ENCODE results near the gene IL18. TPM values are rescaled to one million over a fixed set of nuclear protein-coding genes. Genes with fewer than 3 reads are reported as not detected.

IL18 gene
- total RNA-seq, 1 experiment from 2014 or later, result 61.6 TPM

DNA sequence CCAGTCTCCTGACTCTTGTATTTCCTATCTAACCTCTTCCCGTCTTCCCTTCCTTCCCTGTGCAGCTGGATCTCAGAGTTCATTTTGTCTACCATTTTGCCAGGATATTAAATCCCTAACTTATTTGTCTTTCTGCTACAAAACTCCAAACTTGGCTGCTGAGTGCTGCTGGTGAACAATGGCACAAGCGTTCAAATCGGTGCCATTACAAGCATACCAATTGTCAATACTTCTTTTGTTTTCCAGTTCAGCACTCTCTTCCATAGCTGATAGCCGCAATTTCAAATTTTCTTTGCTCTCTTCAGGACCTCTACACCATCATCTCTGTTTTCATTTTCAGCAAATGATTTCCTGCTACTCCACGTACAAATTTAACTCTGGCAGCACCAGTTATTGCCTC is 13.4 kb downstream of the IL18 start:
- Histone ChIP-seq H3F3A (ENCODE audit: low read length, unreplicated experiment) (no peaks in the 10 kb centered on the region), H3K36me3 (ENCODE audit: low read depth, low read length) (peaks cover 44% of the 10 kb centered on the region), H3K27me3 (ENCODE audit: low read length) (no peaks in the 10 kb centered on the region), H3K4me2 (ENCODE audit: low read length) (no peak overlapping the region), H3K9me2 (replicated peaks; ENCODE audit: low read length) (no peaks in the 10 kb centered on the region), H3K79me2 (ENCODE audit: low read length) (peaks cover 12% of the 10 kb centered on the region), H2AFZ (ENCODE audit: low read length) (no peak overlapping the region), H3K4me3 (ENCODE audit: low read length) (no peak overlapping the region), H4K20me1 (ENCODE audit: low read length) (no peaks in the 10 kb centered on the region), H3K4me1 (ENCODE audit: insufficient read depth, low read length) (peaks cover 2% of the 10 kb centered on the region), H3K27ac (ENCODE audit: low read length) (no peak overlapping the region), H3K9me3 (ENCODE audit: low read length) (no peaks in the 10 kb centered on the region), H3K9ac (ENCODE audit: low read length) (no peak overlapping the region)
- ChIA-PET POLR2A (ENCODE audit: unreplicated experiment) (no interaction called here), CTCF (no interaction called here)
- BruUV-seq (replicated peaks), result no TSS peak
- no peak for DNase-seq
- no peak for ATAC-seq
- TF ChIP-seq, protein P1, sequence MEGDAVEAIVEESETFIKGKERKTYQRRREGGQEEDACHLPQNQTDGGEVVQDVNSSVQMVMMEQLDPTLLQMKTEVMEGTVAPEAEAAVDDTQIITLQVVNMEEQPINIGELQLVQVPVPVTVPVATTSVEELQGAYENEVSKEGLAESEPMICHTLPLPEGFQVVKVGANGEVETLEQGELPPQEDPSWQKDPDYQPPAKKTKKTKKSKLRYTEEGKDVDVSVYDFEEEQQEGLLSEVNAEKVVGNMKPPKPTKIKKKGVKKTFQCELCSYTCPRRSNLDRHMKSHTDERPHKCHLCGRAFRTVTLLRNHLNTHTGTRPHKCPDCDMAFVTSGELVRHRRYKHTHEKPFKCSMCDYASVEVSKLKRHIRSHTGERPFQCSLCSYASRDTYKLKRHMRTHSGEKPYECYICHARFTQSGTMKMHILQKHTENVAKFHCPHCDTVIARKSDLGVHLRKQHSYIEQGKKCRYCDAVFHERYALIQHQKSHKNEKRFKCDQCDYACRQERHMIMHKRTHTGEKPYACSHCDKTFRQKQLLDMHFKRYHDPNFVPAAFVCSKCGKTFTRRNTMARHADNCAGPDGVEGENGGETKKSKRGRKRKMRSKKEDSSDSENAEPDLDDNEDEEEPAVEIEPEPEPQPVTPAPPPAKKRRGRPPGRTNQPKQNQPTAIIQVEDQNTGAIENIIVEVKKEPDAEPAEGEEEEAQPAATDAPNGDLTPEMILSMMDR (conservative IDR thresholded peaks at IDR 0.05; ENCODE audit: low read depth, low read length), result no peak
- TF ChIP-seq EZH2phosphoT487 (IDR thresholded peaks at IDR 0.05; ENCODE audit: borderline replicate concordance, low read length), result no peak
- no peak for TF ChIP-seq EZH2 (IDR thresholded peaks at IDR 0.05; ENCODE audit: low read length, unreplicated experiment)
- intact Hi-C loops (cut with micrococcal nuclease), result no loop called here

DNA sequence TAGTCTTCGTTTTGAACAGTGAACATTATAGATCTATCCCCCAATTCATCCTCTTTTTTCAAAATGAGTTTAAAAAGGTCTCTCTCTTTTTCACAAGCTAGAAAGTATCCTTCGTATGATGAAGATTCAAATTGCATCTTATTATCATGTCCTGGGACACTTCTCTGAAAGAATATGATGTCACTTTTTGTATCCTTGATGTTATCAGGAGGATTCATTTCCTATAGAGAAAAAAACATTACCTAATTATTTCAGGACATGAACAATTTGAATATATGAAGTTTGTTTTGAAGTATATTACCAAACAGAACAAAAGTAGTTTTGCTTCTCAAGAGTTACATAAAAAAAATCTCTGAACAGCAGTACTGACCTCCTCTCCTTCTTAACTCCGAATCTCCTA is 20.3 kb downstream of the IL18 start:
- H3K36me3 ChIP-seq (ENCODE audit: low read depth, low read length), result peaks cover 34% of the 10 kb centered on the region
- ChIA-PET POLR2A (ENCODE audit: unreplicated experiment) (no interaction called here), CTCF (no interaction called here)
- TF ChIP-seq, protein P1 (conservative IDR thresholded peaks at IDR 0.05; ENCODE audit: low read depth, low read length), result no peak
- TF ChIP-seq EZH2 (IDR thresholded peaks at IDR 0.05; ENCODE audit: low read length, unreplicated experiment) (no peak), EZH2phosphoT487 (IDR thresholded peaks at IDR 0.05; ENCODE audit: borderline replicate concordance, low read length) (no peak)
- no peak overlapping the region for H3K27ac ChIP-seq (ENCODE audit: low read length)
- no peak overlapping the region for H3K4me3 ChIP-seq (ENCODE audit: low read length)
- H3F3A ChIP-seq (ENCODE audit: low read length, unreplicated experiment), result no peaks in the 10 kb centered on the region
- no peak overlapping the region for H3K9ac ChIP-seq (ENCODE audit: low read length)
- intact Hi-C loops (cut with micrococcal nuclease), result no loop called here
- H3K4me1 ChIP-seq (ENCODE audit: insufficient read depth, low read length), result no peaks in the 10 kb centered on the region
- no peaks in the 10 kb centered on the region for H3K27me3 ChIP-seq (ENCODE audit: low read length)
- no peaks in the 10 kb centered on the region for H3K79me2 ChIP-seq (ENCODE audit: low read length)
- H3K9me2 ChIP-seq (replicated peaks; ENCODE audit: low read length), result no peaks in the 10 kb centered on the region
- H3K9me3 ChIP-seq (ENCODE audit: low read length), result no peaks in the 10 kb centered on the region
- H3K4me2 ChIP-seq (ENCODE audit: low read length), result no peak overlapping the region
- no TSS peak for BruUV-seq (replicated peaks)
- H4K20me1 ChIP-seq (ENCODE audit: low read length), result no peaks in the 10 kb centered on the region
- ATAC-seq (no peak), DNase-seq (no peak)
- no peak overlapping the region for H2AFZ ChIP-seq (ENCODE audit: low read length)

DNA sequence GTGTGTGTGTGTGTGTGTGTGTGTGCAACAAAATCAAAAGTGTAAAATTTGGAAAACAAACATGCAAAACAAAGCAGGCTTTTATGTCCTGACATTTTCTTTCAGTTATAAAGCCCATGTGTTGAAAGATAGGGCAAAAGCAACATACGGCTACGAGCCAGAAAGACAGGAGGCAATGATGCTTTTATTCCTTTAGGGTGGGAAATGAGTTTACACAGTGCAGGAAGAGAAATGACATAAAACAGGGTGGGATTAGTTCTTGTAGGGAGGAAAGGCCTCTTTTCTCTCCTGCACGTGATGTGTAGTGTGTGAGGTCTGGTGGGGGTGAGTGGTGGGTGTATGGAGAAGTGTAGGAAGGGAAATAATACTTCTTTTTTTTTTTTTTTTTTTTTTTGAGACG is 29.4 kb downstream of the IL18 start:
- DNase-seq, result no peak
- Histone ChIP-seq H3K4me2 (ENCODE audit: low read length) (no peak overlapping the region), H3K4me1 (ENCODE audit: insufficient read depth, low read length) (0 out of 2 replicates have a peak, but pooled peaks cover 5% of the 10 kb centered on the region), H2AFZ (ENCODE audit: low read length) (no peak overlapping the region), H3K4me3 (ENCODE audit: low read length) (no peak overlapping the region), H3K36me3 (ENCODE audit: low read depth, low read length) (no peaks in the 10 kb centered on the region), H3K27me3 (ENCODE audit: low read length) (no peaks in the 10 kb centered on the region), H4K20me1 (ENCODE audit: low read length) (no peaks in the 10 kb centered on the region), H3K9ac (ENCODE audit: low read length) (no peak overlapping the region), H3K9me2 (replicated peaks; ENCODE audit: low read length) (no peaks in the 10 kb centered on the region), H3K79me2 (ENCODE audit: low read length) (no peaks in the 10 kb centered on the region), H3F3A (ENCODE audit: low read length, unreplicated experiment) (no peaks in the 10 kb centered on the region), H3K27ac (ENCODE audit: low read length) (no peak overlapping the region), H3K9me3 (ENCODE audit: low read length) (no peaks in the 10 kb centered on the region)
- intact Hi-C loops (cut with micrococcal nuclease), result no loop called here
- no TSS peak for BruUV-seq (replicated peaks)
- CTCF ChIA-PET, result no interaction called here
- POLR2A ChIA-PET (ENCODE audit: unreplicated experiment), result no interaction called here
- TF ChIP-seq, protein P1 (conservative IDR thresholded peaks at IDR 0.05; ENCODE audit: low read depth, low read length), result no peak
- no peak for TF ChIP-seq EZH2 (IDR thresholded peaks at IDR 0.05; ENCODE audit: low read length, unreplicated experiment)
- no peak for TF ChIP-seq EZH2phosphoT487 (IDR thresholded peaks at IDR 0.05; ENCODE audit: borderline replicate concordance, low read length)
- no peak for ATAC-seq
